Mesendoderm (in vitro differentiated cells): Measurements from ENCODE around the gene TRIM10.
A peak's percentile ranks its signal among the peaks of the same experiment; 100 is the strongest.

Source experiments
- DNase-seq: peaks from one replicate; pipeline ENCODE4 v3.0.0; 2013
- H2AK5ac ChIP-seq: 2 replicates; pipeline ENCODE4 v1.6.1; 2013; ENCODE audit warnings: low read length, inconsistent platforms
- H2BK120ac ChIP-seq: 2 replicates; pipeline ENCODE4 v1.6.1; 2013; ENCODE audit warnings: low read depth, mild to moderate bottlenecking, low read length, moderate library complexity, mixed read lengths
- H2BK15ac ChIP-seq: replicated peaks from 2 replicates; pipeline ENCODE4 v1.6.1; 2013; ENCODE audit warnings: low read depth, mild to moderate bottlenecking, moderate library complexity
- H2BK5ac ChIP-seq: 2 replicates; pipeline ENCODE4 v1.6.1; 2013; ENCODE audit warnings: low read length, inconsistent platforms
- H3K18ac ChIP-seq: 2 replicates; pipeline ENCODE4 v1.6.1; 2013; ENCODE audit warnings: mild to moderate bottlenecking, low read length, mixed read lengths
- H3K23ac ChIP-seq: one replicate; pipeline ENCODE4 v1.6.1; 2013; ENCODE audit warnings: low read length
- H3K27ac ChIP-seq: 2 replicates; pipeline ENCODE4 v1.5.1; 2013; ENCODE audit warnings: low read depth, mild to moderate bottlenecking, inconsistent platforms, low read length, moderate library complexity
- H3K27me3 ChIP-seq: 2 replicates; pipeline ENCODE4 v1.6.1; 2013; ENCODE audit warnings: low read length, control low read depth, mild to moderate bottlenecking, inconsistent platforms; ENCODE audit not compliant: insufficient read depth, poor library complexity
- H3K36me3 ChIP-seq: 2 replicates; pipeline ENCODE4 v1.6.1; 2013; ENCODE audit warnings: low read length, inconsistent platforms; ENCODE audit not compliant: control insufficient read depth, insufficient read depth
- H3K4ac ChIP-seq: one replicate; pipeline ENCODE4 v1.6.1; 2013; ENCODE audit warnings: low read depth, mild to moderate bottlenecking, low read length, moderate library complexity
- H3K4me1 ChIP-seq: 2 replicates; pipeline ENCODE4 v1.6.1; 2013; ENCODE audit warnings: low read depth, low read length, inconsistent platforms; ENCODE audit not compliant: control insufficient read depth
- H3K4me2 ChIP-seq: 2 replicates; pipeline ENCODE4 v1.6.1; 2013; ENCODE audit warnings: low read length
- H3K4me3 ChIP-seq: 2 replicates; pipeline ENCODE4 v1.5.1; 2013; ENCODE audit warnings: mild to moderate bottlenecking, low read length
- H3K56ac ChIP-seq: one replicate; pipeline ENCODE4 v1.6.1; 2013; ENCODE audit warnings: low read length
- H3K79me1 ChIP-seq: 2 replicates; pipeline ENCODE4 v1.6.1; 2013; ENCODE audit warnings: low read length, inconsistent platforms
- H3K79me2 ChIP-seq: 2 replicates; pipeline ENCODE4 v1.6.1; 2013; ENCODE audit warnings: mild to moderate bottlenecking, low read length; ENCODE audit not compliant: control insufficient read depth, insufficient read depth
- H3K9ac ChIP-seq: 2 replicates; pipeline ENCODE4 v1.6.1; 2013; ENCODE audit warnings: low read length, inconsistent platforms
- H4K5ac ChIP-seq: one replicate; pipeline ENCODE4 v1.6.1; 2013; ENCODE audit warnings: low read length
- H4K8ac ChIP-seq: one replicate; pipeline ENCODE4 v1.6.1; 2013; ENCODE audit warnings: low read depth, mild to moderate bottlenecking, control low read depth, low read length, moderate library complexity
- WGBS: extraction: QIAGEN DNeasy Blood & Tissue Kit; methylation state at CpG from one replicate; pipeline ENCODE4 v1.1.7; 2013; ENCODE audit warnings: low lambda C conversion rate, missing lambda C conversion rate; ENCODE audit not compliant: insufficient coverage; ENCODE audit errors: extremely low coverage; 5-methylcytosine and 5-hydroxymethylcytosine counted together

TRIM10 gene

GRCh38 chr6:30135147-30135546 is 25.9 kb downstream of the TRIM10 start:
- no peak overlapping the region for H3K27ac ChIP-seq
- H3K79me1 ChIP-seq = no peaks in the 10 kb centered on the region

GRCh38 chr6:30131947-30132497 is 29.0 kb downstream of the TRIM10 start:
- no peak overlapping the region for H3K56ac ChIP-seq
- no peak overlapping the region for H3K9ac ChIP-seq
- no peak overlapping the region for H4K5ac ChIP-seq
- no peak for DNase-seq
- H3K79me1 ChIP-seq = no peaks in the 10 kb centered on the region
- H3K4ac ChIP-seq = no peak overlapping the region
- WGBS = no CpG with 5 or more reads among the region's 2 CpGs
- H2BK5ac ChIP-seq = no peak overlapping the region
- no peak overlapping the region for H2AK5ac ChIP-seq
- no peak overlapping the region for H3K18ac ChIP-seq
- H3K4me1 ChIP-seq = no peaks in the 10 kb centered on the region
- H3K27ac ChIP-seq = no peak overlapping the region
- H4K8ac ChIP-seq = no peak overlapping the region
- no peaks in the 10 kb centered on the region for H3K36me3 ChIP-seq
- no peak overlapping the region for H2BK15ac ChIP-seq
- H3K79me2 ChIP-seq = no peaks in the 10 kb centered on the region
- no peak overlapping the region for H2BK120ac ChIP-seq
- no peak overlapping the region for H3K23ac ChIP-seq
- H3K27me3 ChIP-seq = peaks cover 20% of the 10 kb centered on the region
- no peak overlapping the region for H3K4me2 ChIP-seq
- no peak overlapping the region for H3K4me3 ChIP-seq

More at GRCh38 chr6:30135147-30135546, 25.9 kb downstream of the TRIM10 start:
- Histone ChIP-seq H3K79me2 (no peaks in the 10 kb centered on the region), H2BK15ac (no peak overlapping the region), H2AK5ac (no peak overlapping the region), H4K5ac (no peak overlapping the region), H3K4ac (no peak overlapping the region), H2BK5ac (no peak overlapping the region), H3K4me3 (no peak overlapping the region), H3K23ac (no peak overlapping the region), H3K4me1 (no peaks in the 10 kb centered on the region), H3K9ac (no peak overlapping the region), H3K27me3 (peaks cover 4% of the 10 kb centered on the region), H3K18ac (no peak overlapping the region), H2BK120ac (no peak overlapping the region), H3K4me2 (no peak overlapping the region), H3K56ac (no peak overlapping the region), H4K8ac (no peak overlapping the region), H3K36me3 (no peaks in the 10 kb centered on the region)
- WGBS = no CpG with 5 or more reads among the region's 2 CpGs
- no peak for DNase-seq

- no CpG with 5 or more reads among the region's 16 CpGs for WGBS
- no peak overlapping the region for H2AK5ac ChIP-seq
- DNase-seq = peak; percentile 89
- no peak overlapping the region for H2BK120ac ChIP-seq
- no peak overlapping the region for H3K18ac ChIP-seq
- H3K27me3 ChIP-seq = peaks cover 28% of the 10 kb centered on the region
- H3K4me3 ChIP-seq = no peak overlapping the region
- no peaks in the 10 kb centered on the region for H3K4me1 ChIP-seq
- no peak overlapping the region for H2BK5ac ChIP-seq
- H3K56ac ChIP-seq = no peak overlapping the region
- no peak overlapping the region for H4K8ac ChIP-seq
- no peak overlapping the region for H3K4ac ChIP-seq
- H3K23ac ChIP-seq = no peak overlapping the region
- no peak overlapping the region for H3K9ac ChIP-seq
- no peaks in the 10 kb centered on the region for H3K79me1 ChIP-seq
- no peaks in the 10 kb centered on the region for H3K36me3 ChIP-seq
- H4K5ac ChIP-seq = no peak overlapping the region
- H3K79me2 ChIP-seq = no peaks in the 10 kb centered on the region
- no peak overlapping the region for H3K27ac ChIP-seq
- no peak overlapping the region for H3K4me2 ChIP-seq
- H2BK15ac ChIP-seq = no peak overlapping the region
Measured at GRCh38 chr6:30130887-30131862, 29.8 kb downstream of the TRIM10 start.

- H3K27me3 ChIP-seq = peaks cover 28% of the 10 kb centered on the region
Measured at GRCh38 chr6:30130179-30130679, 30.8 kb downstream of the TRIM10 start.

GRCh38 chr6:30129265-30130178 is 31.5 kb downstream of the TRIM10 start:
- Histone ChIP-seq H3K4ac (no peak overlapping the region), H2BK5ac (no peak overlapping the region), H3K56ac (no peak overlapping the region), H2BK120ac (no peak overlapping the region), H3K36me3 (no peaks in the 10 kb centered on the region), H2BK15ac (no peak overlapping the region), H4K8ac (no peak overlapping the region), H3K9ac (no peak overlapping the region), H3K27ac (no peak overlapping the region), H3K4me3 (no peak overlapping the region), H3K4me1 (no peaks in the 10 kb centered on the region), H3K4me2 (no peak overlapping the region), H3K27me3 (peaks cover 28% of the 10 kb centered on the region), H2AK5ac (no peak overlapping the region), H3K18ac (no peak overlapping the region), H3K23ac (no peak overlapping the region), H4K5ac (no peak overlapping the region), H3K79me2 (no peaks in the 10 kb centered on the region), H3K79me1 (no peaks in the 10 kb centered on the region)
- no peak for DNase-seq
- WGBS = no CpG with 5 or more reads among the region's 10 CpGs

More at GRCh38 chr6:30130179-30130679, 30.8 kb downstream of the TRIM10 start:
- Histone ChIP-seq H3K79me1 (no peaks in the 10 kb centered on the region), H3K4me3 (no peak overlapping the region), H2BK5ac (no peak overlapping the region), H2AK5ac (no peak overlapping the region), H3K9ac (no peak overlapping the region), H3K36me3 (no peaks in the 10 kb centered on the region), H3K4ac (no peak overlapping the region), H3K4me2 (no peak overlapping the region), H2BK120ac (no peak overlapping the region), H3K27ac (no peak overlapping the region), H3K4me1 (no peaks in the 10 kb centered on the region), H3K56ac (no peak overlapping the region), H4K5ac (no peak overlapping the region), H4K8ac (no peak overlapping the region), H3K23ac (no peak overlapping the region), H3K18ac (no peak overlapping the region), H3K79me2 (no peaks in the 10 kb centered on the region), H2BK15ac (no peak overlapping the region)
- DNase-seq = no peak
- WGBS = no CpG with 5 or more reads among the region's 4 CpGs
